ENCODE results near the gene COA1.

GRCh38 chr7:43742692-43743091 is 13.4 kb upstream of the COA1 start:
- TF ChIP-seq AFF4 (CRISPR knock-in tag; IDR thresholded peaks at IDR 0.05) (no peak), TFE3 (CRISPR knock-in tag; IDR thresholded peaks at IDR 0.05) (no peak), ZNF274 (IDR thresholded peaks at IDR 0.05; ENCODE audit: borderline replicate concordance, low read depth, low read length) (no peak), CTCF (IDR thresholded peaks at IDR 0.05 in 2 of 3, conservative IDR thresholded peaks at IDR 0.05 in 1 of 3; ENCODE audit: insufficient read depth in 2 of 3, low read depth in 1 of 3, low read length in 3 of 3) (no peak), HNRNPUL1 (IDR thresholded peaks at IDR 0.05; ENCODE audit: low read length) (no peak), BRCA1 (IDR thresholded peaks at IDR 0.05) (no peak), BRCA1 (CRISPR knock-in tag; IDR thresholded peaks at IDR 0.05) (no peak), ZNF212 (CRISPR knock-in tag; IDR thresholded peaks at IDR 0.05) (no peak), SETDB1 (IDR thresholded peaks at IDR 0.05; ENCODE audit: low read length) (no peak), ASH1L (IDR thresholded peaks at IDR 0.05; ENCODE audit: borderline replicate concordance, low read depth, partially characterized antibody) (no peak), POLR2B (IDR thresholded peaks at IDR 0.05; ENCODE audit: low read depth, partially characterized antibody) (no peak)
